ENCODE data around the gene KCNMA1. TPM values are rescaled to one million over a fixed set of nuclear protein-coding genes. Genes with fewer than 3 reads are reported as not detected.

KCNMA1 gene
- total RNA-seq, 4 donors from 2014 or later = 68.4 to 170 (median 119) TPM

DNA sequence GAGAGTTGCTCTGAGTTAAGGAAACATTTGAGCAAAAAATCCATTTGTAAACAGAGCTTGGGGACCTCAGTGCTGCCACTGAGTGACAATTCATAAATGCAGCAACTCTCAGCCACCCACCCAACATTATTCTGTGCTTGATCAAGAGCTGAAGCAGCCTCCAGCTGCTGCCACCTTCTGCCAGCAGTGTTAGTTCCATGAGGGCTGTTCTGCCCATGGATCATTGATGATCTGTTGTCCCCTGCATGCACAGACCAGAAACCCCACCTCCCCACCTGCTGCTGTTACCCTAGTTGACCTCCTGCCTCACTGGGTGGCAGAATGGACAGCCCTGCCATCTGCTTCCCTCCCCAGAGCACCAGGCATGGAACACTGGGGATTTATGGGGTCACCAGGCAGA is 305.4 kb downstream of the KCNMA1 start:
- in situ Hi-C loops (cut with MboI; ENCODE audit: low pct_ligation_motif_present in 1 of 4, low pct_unique_long_range_greater_than_20kb in 1 of 4, low sequenced_read_pairs in 3 of 4) (no loop called here), intact Hi-C loops (cut with DNase I; ENCODE audit: low total_unique reads) (no loop called here)
- H3K27ac ChIP-seq = no peak overlapping the region
- H3K27me3 ChIP-seq = no peaks in the 10 kb centered on the region
- no peak overlapping the region for H3K4me3 ChIP-seq
- no peak for DNase-seq
- no peaks in the 10 kb centered on the region for H3K9me3 ChIP-seq
- TF ChIP-seq EP300 (IDR thresholded peaks at IDR 0.05; ENCODE audit: low read depth) = no peak
- no peak for TF ChIP-seq POLR2A (IDR thresholded peaks at IDR 0.05)
- no peak for TF ChIP-seq POLR2AphosphoS5 (IDR thresholded peaks at IDR 0.05)
- TF ChIP-seq, protein P1, sequence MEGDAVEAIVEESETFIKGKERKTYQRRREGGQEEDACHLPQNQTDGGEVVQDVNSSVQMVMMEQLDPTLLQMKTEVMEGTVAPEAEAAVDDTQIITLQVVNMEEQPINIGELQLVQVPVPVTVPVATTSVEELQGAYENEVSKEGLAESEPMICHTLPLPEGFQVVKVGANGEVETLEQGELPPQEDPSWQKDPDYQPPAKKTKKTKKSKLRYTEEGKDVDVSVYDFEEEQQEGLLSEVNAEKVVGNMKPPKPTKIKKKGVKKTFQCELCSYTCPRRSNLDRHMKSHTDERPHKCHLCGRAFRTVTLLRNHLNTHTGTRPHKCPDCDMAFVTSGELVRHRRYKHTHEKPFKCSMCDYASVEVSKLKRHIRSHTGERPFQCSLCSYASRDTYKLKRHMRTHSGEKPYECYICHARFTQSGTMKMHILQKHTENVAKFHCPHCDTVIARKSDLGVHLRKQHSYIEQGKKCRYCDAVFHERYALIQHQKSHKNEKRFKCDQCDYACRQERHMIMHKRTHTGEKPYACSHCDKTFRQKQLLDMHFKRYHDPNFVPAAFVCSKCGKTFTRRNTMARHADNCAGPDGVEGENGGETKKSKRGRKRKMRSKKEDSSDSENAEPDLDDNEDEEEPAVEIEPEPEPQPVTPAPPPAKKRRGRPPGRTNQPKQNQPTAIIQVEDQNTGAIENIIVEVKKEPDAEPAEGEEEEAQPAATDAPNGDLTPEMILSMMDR (IDR thresholded peaks at IDR 0.05) = no peak
- H3K4me1 ChIP-seq = peaks cover 0 to 12% (median 7%) of the 10 kb centered on the region in 4 donors
- H3K36me3 ChIP-seq = no peaks in the 10 kb centered on the region

- WGBS, 2 donors (ENCODE audit: low coverage in 1 of 2) = 52 to 58% methylated on average over 3 to 6 of the region's 6 CpGs
- intact Hi-C loops (cut with DNase I; ENCODE audit: low total_unique reads) = no loop called here
- no peak overlapping the region for H3K4me3 ChIP-seq
- H3K9me3 ChIP-seq = no peaks in the 10 kb centered on the region
- TF ChIP-seq POLR2AphosphoS5 (IDR thresholded peaks at IDR 0.05) (no peak), POLR2A (IDR thresholded peaks at IDR 0.05) (no peak), EP300 (IDR thresholded peaks at IDR 0.05; ENCODE audit: low read depth) (no peak)
- TF ChIP-seq, protein P1 (IDR thresholded peaks at IDR 0.05) = no peak
- no peaks in the 10 kb centered on the region for H3K27me3 ChIP-seq
- in situ Hi-C loops (cut with MboI; ENCODE audit: low pct_ligation_motif_present in 1 of 4, low pct_unique_long_range_greater_than_20kb in 1 of 4, low sequenced_read_pairs in 3 of 4) = no loop called here
- DNase-seq = no peak
- peaks cover 0 to 8% (median 4%) of the 10 kb centered on the region in 4 donors for H3K4me1 ChIP-seq
- no peak overlapping the region for H3K27ac ChIP-seq
- no peaks in the 10 kb centered on the region for H3K36me3 ChIP-seq
These were observed 309.3 kb downstream of the KCNMA1 start for GRCh38 chr10:77328272-77328816.

- in situ Hi-C loops (cut with MboI; ENCODE audit: low pct_ligation_motif_present in 1 of 4, low pct_unique_long_range_greater_than_20kb in 1 of 4, low sequenced_read_pairs in 3 of 4) (no loop called here), intact Hi-C loops (cut with DNase I; ENCODE audit: low total_unique reads) (no loop called here)
- Histone ChIP-seq H3K4me1 (peaks cover 0 to 7% (median 0%) of the 10 kb centered on the region in 4 donors), H3K36me3 (no peaks in the 10 kb centered on the region), H3K27me3 (no peaks in the 10 kb centered on the region), H3K4me3 (no peak overlapping the region), H3K9me3 (no peaks in the 10 kb centered on the region), H3K27ac (no peak overlapping the region)
- DNase-seq = peak; percentile 10
- WGBS, 2 donors (ENCODE audit: low coverage in 1 of 2) = 57% methylated on average over 4 of the region's 4 CpGs; no CpG with 5 or more reads in 1 of the 2 donors
- TF ChIP-seq EP300 (IDR thresholded peaks at IDR 0.05; ENCODE audit: low read depth) = no peak
- no peak for TF ChIP-seq POLR2A (IDR thresholded peaks at IDR 0.05)
- TF ChIP-seq, protein P1 (IDR thresholded peaks at IDR 0.05) = no peak
- TF ChIP-seq POLR2AphosphoS5 (IDR thresholded peaks at IDR 0.05) = no peak
These were observed 312.4 kb downstream of the KCNMA1 start for GRCh38 chr10:77325233-77325537.

DNA sequence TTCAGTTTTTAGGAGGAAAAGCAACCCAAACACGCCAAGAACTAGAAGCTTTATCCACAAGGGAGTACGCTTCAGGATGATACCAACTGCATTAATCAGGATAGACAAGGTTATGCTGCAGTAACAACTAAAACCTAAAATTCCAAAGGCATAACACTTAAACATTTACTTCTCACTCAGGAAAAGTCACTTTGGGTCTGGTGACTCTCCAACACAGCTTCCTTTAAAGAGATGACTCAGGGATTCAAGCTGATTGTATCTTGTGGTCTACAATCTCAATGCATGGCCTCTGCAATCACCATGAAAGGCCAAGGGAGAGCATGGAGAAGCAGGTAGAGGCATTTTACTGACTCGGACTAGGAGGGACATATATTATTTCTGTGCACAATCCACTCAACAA is 315.8 kb downstream of the KCNMA1 start:
- Histone ChIP-seq H3K4me1 (peaks cover 0 to 7% (median 0%) of the 10 kb centered on the region in 4 donors), H3K4me3 (no peak overlapping the region), H3K36me3 (no peaks in the 10 kb centered on the region), H3K27ac (no peak overlapping the region), H3K9me3 (no peaks in the 10 kb centered on the region), H3K27me3 (no peaks in the 10 kb centered on the region)
- no peak for DNase-seq
- TF ChIP-seq POLR2AphosphoS5 (IDR thresholded peaks at IDR 0.05) (no peak), EP300 (IDR thresholded peaks at IDR 0.05; ENCODE audit: low read depth) (no peak)
- TF ChIP-seq, protein P1 (IDR thresholded peaks at IDR 0.05) = no peak
- in situ Hi-C loops (cut with MboI; ENCODE audit: low pct_ligation_motif_present in 1 of 4, low pct_unique_long_range_greater_than_20kb in 1 of 4, low sequenced_read_pairs in 3 of 4) (no loop called here), intact Hi-C loops (cut with DNase I; ENCODE audit: low total_unique reads) (no loop called here)
- 48 to 59% methylated on average over 2 to 3 of the region's 3 CpGs for WGBS, 2 donors (ENCODE audit: low coverage in 1 of 2)
